NB4 (cell line): ENCODE results near the gene AQP1.

Experiments
- DNase-seq: peaks from one replicate; pipeline ENCODE4 v3.0.0; 2010; ENCODE audit warnings: low read depth
- H3K4me3 ChIP-seq: one replicate; pipeline ENCODE4 v1.5.1; 2011; ENCODE audit warnings: mild to moderate bottlenecking, low read depth, low read length, moderate library complexity
- MYC ChIP-seq: IDR thresholded peaks from 2 replicates; pipeline ENCODE4 v1.6.1; 2011; ENCODE audit warnings: low read depth, low read length
- POLR2A ChIP-seq: IDR thresholded peaks from 2 replicates; pipeline ENCODE4 v1.6.1; 2011; ENCODE audit warnings: mild to moderate bottlenecking; ENCODE audit not compliant: insufficient read length; ENCODE audit errors: extremely low read depth
- TF ChIP-seq, protein P1 (sequence below): IDR thresholded peaks from 2 replicates; pipeline ENCODE4 v1.6.1; 2011; ENCODE audit warnings: low read depth, low read length
- TF ChIP-seq, protein P2 (sequence below): IDR thresholded peaks from one replicate; pipeline ENCODE4 v1.5.1; 2012; ENCODE audit warnings: low read depth, low read length

AQP1 gene

DNA sequence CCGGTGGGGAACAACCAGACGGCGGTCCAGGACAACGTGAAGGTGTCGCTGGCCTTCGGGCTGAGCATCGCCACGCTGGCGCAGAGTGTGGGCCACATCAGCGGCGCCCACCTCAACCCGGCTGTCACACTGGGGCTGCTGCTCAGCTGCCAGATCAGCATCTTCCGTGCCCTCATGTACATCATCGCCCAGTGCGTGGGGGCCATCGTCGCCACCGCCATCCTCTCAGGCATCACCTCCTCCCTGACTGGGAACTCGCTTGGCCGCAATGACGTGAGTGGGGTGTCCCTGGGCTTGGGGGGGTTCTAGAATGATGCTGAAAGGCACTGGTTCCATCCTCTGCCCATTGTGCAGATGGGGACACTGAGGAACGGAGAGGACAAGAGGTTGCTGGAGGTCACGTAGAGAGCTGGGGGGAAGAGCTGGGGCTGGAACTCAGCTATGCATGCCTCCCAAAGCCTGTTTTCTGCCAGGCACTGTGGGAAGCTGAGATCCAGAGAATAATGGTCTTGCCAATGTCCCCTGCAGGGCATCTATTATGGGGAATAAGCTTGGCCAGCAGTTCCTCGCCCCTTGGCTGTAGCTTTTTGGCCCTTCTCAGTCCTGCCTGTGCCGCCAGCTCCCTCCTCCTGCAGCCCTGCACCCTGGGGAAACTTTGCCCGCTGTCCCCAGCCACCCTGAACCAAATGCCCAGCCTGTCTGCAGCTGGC, 523 bp downstream of the AQP1 start:
- DNase-seq = no peak
- TF ChIP-seq, protein P1, sequence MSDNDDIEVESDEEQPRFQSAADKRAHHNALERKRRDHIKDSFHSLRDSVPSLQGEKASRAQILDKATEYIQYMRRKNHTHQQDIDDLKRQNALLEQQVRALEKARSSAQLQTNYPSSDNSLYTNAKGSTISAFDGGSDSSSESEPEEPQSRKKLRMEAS = no peak
- TF ChIP-seq MYC = no peak
- TF ChIP-seq, protein P2, sequence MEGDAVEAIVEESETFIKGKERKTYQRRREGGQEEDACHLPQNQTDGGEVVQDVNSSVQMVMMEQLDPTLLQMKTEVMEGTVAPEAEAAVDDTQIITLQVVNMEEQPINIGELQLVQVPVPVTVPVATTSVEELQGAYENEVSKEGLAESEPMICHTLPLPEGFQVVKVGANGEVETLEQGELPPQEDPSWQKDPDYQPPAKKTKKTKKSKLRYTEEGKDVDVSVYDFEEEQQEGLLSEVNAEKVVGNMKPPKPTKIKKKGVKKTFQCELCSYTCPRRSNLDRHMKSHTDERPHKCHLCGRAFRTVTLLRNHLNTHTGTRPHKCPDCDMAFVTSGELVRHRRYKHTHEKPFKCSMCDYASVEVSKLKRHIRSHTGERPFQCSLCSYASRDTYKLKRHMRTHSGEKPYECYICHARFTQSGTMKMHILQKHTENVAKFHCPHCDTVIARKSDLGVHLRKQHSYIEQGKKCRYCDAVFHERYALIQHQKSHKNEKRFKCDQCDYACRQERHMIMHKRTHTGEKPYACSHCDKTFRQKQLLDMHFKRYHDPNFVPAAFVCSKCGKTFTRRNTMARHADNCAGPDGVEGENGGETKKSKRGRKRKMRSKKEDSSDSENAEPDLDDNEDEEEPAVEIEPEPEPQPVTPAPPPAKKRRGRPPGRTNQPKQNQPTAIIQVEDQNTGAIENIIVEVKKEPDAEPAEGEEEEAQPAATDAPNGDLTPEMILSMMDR = no peak
- TF ChIP-seq POLR2A = no peak
- H3K4me3 ChIP-seq = no peak overlapping the region

DNA sequence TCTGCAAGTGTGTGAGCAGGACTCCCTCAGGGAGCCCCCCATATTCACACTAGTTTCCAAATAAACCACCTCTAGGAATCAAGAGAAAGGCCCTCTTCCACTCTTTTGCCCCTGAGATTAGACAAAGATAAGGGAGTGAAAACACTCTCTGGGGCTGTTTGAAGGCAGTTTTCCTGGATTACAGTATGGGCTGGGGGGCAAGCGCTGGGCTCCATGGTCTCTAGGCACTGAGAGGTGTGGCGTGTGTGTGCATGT, 1.0 kb downstream of the AQP1 start:
- H3K4me3 ChIP-seq = no peak overlapping the region
- TF ChIP-seq, protein P2 = no peak
- TF ChIP-seq POLR2A (no peak), MYC (no peak)
- TF ChIP-seq, protein P1 = no peak
- no peak for DNase-seq

DNA sequence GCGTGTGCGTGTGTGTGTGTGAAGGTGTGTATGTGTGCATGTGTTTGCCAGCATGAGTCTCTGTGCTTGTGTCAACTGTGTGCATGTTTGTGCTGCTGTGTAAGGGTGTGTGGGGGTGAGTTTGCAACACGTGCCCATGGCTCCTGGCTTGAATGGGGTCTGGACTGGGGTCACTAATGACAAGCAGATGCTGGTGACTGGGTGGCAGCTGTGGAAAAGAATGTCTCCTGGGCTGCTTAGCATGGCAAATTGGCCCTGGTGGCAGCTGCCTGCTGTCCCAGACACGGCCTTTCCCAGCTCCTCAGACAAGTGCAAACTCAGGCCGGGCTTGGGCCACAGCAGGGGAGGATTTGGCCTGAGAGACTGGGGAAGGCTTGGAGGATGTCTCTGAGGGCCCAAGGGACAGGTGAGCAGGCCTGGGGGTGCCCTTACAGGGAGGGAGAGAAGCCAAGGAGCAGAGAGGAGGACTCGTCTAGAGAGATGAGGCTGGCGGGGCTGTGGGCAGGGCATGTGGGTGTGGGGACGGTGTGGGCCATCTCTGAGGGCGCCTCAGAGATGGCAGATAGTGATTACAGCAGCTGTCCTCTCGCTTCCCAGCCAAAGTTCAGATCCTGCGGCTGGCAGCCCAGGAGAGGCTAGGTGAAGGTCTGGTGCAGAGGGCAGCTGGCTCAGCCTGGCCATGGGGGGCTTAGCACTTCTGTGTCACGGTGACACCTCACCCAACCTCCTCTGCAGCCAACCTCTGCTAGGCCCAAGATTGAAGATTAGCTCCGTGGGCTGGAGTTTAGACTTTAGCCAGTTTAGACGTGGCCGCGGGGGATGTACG, 1.5 kb downstream of the AQP1 start:
- H3K4me3 ChIP-seq = no peak overlapping the region
- TF ChIP-seq, protein P2 = no peak
- TF ChIP-seq MYC (no peak), POLR2A (no peak)
- TF ChIP-seq, protein P1 = no peak
- DNase-seq = no peak

DNA sequence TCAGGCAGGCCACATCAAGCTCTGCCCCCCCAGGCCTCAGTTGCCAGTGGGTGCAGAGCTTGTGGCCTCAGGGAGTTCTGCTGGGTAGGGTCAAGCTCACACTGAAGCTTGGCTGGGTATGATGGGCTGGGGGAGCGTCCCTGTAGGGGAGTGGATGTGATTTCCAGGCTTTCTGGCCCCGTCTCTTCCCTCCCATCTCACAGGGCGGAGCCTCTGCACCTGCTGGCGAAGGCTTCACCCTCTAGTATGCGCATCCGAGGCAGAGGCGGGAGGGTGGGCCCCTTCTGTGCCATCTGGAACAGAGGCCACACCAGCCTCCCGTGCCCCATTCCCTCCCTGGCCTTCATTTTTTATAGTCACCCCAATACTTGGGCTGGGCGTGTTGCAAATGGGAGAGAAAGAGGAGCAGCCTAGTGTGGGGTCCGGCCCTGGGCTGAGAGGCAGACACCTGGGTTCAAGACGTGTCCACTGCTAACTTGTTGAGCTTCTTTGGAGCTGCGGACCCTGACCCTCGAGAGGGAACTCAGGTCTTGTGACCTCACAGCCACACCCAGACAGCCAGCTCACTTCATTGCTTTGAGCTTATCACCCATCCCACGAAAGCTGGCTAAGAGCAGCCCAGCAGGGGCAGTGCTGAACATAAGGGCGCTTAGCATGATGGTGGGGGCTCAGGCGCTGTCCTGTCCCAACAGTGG, 2.3 kb downstream of the AQP1 start:
- no peak for DNase-seq
- H3K4me3 ChIP-seq = no peak overlapping the region
- no peak for TF ChIP-seq MYC
- TF ChIP-seq POLR2A = no peak
- TF ChIP-seq, protein P2 = no peak
- TF ChIP-seq, protein P1 = no peak

DNA sequence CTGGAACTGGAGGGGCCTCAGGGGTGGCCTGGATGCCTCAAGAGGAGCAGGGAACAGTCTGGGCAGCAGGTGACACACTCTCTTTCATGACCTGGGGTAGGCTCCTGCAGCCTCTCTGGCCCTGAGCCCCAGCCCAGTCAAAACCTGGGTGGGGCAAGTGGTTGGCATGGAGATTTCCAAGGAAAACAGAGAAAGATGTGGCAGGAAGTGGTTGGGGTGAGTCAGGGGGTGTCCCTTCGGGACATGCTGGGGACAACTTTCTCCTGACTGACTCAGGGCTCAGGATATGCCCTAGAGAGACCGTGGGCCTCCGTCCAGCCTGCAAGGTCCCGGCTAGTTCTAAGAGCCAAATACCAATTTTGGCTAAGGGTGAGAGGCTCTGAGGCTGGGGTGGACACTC, 2.9 kb downstream of the AQP1 start:
- DNase-seq = peak; percentile 68
- no peak overlapping the region for H3K4me3 ChIP-seq
- TF ChIP-seq MYC = no peak
- TF ChIP-seq, protein P2 = no peak
- TF ChIP-seq, protein P1 = no peak
- TF ChIP-seq POLR2A = no peak
